Cardiac septum (tissue), 1 donor: ENCODE results near the gene PTPRK. TPM values are rescaled to one million over a fixed set of nuclear protein-coding genes. Genes with fewer than 3 reads are reported as not detected.

ENCODE experiments used
- DNase-seq: peaks from one replicate; pipeline ENCODE4 v3.0.0-alpha.2; 2020; ENCODE audit warnings: low spot score
- intact Hi-C: fragments of 100-400 bp; cut with DNase I; formaldehyde crosslinking; loops from one replicate; pipeline ENCODE4 v1.14.0; 2022
- total RNA-seq: library from RNA; stranded (reverse); fragmentation: NEBNext Ultra II Directional; extraction: Animal tissue kit (Norgen Biotek cat#: 25700); gene quantifications from one replicate; pipeline ENCODE4 v1.2.1, GENCODE V29; 2021
- donor health status: DM: no; HTN: no; CAD: no.

The PTPRK gene
- total RNA-seq, 1 donor from 2014 or later = 51.4 TPM

DNA sequence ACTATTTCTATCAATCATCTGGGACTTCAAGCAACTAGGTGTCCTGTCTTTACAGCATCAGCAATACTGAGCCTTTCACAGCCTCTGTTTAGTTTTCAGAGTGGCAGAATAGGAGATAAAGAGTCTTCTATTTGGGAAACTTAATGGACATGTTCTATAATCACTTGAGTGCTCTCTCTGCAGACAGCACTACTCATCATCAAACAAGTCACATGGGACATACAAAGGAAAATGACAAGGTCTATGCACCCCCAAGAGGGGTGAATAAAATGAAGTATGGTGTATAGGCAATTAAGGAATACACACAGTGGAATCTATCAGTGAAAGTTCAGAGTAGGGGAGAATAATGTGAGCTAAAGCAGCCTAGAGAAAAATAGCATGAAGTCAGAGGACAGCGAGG lies 381.7 kb downstream of the PTPRK start:
- no peak for DNase-seq
- intact Hi-C loops = no loop called here

GRCh38 chr6:128135325-128135724 lies 385.1 kb downstream of the PTPRK start:
- DNase-seq = no peak
- intact Hi-C loops = no loop called here

- DNase-seq = no peak
- intact Hi-C loops = no loop called here
Measured at GRCh38 chr6:128131566-128131965, 388.8 kb downstream of the PTPRK start.

DNA sequence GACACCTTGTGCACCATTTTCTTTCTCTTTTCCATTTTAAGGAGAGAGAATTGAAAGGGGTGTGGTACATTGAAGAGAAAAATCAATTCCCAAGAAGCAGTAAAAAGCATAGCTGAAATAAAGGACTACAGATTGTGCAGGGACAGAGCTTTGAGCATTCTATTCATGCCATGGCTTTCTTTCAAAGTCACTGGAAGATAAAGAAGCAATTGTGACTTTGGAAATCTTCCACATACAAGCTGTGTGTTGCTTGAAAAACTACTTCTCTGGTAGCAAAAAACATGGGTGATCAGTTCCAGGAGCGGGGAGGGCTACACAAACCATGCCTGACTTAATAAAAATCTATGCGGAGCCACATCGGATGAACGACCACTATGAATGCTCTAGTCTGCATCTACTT lies 389.4 kb downstream of the PTPRK start:
- intact Hi-C loops = no loop called here
- no peak for DNase-seq

GRCh38 chr6:128129679-128130078 lies 390.7 kb downstream of the PTPRK start:
- intact Hi-C loops = no loop called here
- no peak for DNase-seq

DNA sequence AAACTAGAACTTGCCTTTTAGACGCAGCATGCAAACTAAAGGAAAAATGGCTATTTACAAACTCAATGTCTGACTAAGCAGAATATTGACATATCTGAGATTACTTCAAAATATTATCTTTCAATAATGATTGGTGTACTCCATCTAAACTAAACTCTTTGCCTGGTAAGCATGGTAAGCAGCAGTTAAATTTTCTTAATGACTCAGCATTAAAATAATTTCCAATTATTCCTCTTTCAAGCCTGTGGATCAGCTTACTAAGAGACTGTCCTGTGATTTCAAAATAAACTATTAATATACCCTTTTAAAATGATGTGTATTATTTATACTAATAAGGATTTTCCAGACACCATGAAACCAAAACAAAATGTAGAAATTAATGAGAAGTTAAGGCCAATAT lies 392.7 kb downstream of the PTPRK start:
- no peak for DNase-seq
- intact Hi-C loops = no loop called here

- intact Hi-C loops = no loop called here
- DNase-seq = no peak
Measured at GRCh38 chr6:128124713-128125112, 395.7 kb downstream of the PTPRK start.

DNA sequence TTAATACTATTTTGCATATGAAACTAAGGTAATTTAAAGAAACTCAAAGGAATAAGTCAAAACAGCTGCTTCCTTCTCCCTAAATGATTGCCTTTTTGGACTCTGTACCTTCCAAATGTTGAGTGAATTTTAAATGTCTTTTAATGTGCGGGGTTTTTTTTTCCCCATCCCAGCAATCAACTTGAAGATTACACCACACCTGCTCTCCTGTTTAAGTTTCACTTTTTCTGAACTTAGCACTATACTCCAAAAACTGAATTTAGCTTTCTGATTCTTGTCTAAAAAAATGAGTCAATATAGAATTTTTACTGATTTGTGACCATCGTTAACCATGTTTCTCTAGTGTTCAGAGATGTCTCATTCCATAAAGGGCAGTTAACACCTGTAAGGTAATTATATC lies 398.8 kb downstream of the PTPRK start:
- intact Hi-C loops = no loop called here
- no peak for DNase-seq

DNA sequence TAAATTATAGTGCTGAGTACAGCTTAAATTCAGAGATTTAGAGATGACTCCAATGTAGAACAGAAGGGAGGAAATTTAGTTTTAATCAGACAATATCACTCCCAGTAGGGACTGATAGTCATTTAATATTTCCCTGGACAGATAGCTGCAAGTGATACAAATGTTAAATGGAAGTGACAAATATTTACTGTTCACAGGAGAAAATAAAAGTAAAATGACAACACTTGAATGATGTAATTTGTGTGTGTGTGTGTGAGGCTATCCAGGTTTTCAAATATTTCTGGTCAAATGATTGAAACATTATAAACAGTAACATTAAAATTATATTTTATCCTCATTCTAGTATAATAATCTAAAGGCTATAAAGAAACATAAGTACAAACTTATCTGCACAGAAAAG lies 399.2 kb downstream of the PTPRK start:
- DNase-seq = no peak
- intact Hi-C loops = no loop called here

DNA sequence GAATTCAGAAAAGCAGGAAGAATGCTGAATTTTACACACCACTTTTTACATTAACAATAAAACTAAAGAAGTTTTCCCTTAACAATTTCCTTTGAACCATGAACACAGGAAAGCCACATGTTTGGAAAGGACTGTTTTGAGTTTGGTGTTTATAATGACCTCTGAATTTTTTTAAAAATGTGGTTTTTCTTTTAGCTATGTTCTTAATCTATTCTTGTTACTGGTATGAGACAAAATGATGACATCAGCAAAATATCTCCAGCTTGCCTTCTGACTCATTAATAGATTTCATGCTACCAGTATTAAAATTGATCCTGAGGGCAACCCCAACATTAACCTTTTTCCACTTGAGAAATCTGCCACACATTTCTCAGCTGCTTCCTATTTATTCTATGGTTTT lies 402.0 kb downstream of the PTPRK start:
- intact Hi-C loops = no loop called here
- no peak for DNase-seq

- DNase-seq = no peak
- intact Hi-C loops = no loop called here
Measured at GRCh38 chr6:128117916-128118315, 402.5 kb downstream of the PTPRK start.

- no peak for DNase-seq
- intact Hi-C loops = no loop called here
Measured at GRCh38 chr6:128114164-128114563, 406.2 kb downstream of the PTPRK start.

- intact Hi-C loops = no loop called here
- no peak for DNase-seq
Measured at GRCh38 chr6:128112494-128112893, 407.9 kb downstream of the PTPRK start.

DNA sequence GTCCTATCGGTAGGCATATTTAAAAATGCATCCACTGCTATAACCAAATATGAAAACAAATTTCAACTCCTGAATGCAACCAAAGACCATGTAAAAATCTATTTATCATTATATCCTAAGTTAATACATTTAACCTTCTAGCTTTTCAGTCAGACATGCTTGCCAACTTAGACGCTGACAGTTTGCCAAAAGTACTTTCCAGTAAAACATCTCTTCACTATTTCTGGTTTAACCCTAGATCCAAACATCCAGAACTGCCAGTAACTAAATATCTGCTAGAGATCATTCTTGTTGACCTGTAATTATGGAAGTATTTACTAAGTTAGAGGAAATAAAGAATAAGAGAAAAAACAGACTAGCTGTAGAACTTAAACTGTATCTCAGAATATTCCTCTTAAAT lies 409.3 kb downstream of the PTPRK start:
- DNase-seq = no peak
- intact Hi-C loops = no loop called here

GRCh38 chr6:128107682-128108081 lies 412.7 kb downstream of the PTPRK start:
- DNase-seq = no peak
- intact Hi-C loops = no loop called here

GRCh38 chr6:128099571-128100197 lies 420.7 kb downstream of the PTPRK start:
- intact Hi-C loops = no loop called here
- no peak for DNase-seq

- DNase-seq = no peak
- intact Hi-C loops = no loop called here
Measured at GRCh38 chr6:128098000-128098581, 422.3 kb downstream of the PTPRK start.

DNA sequence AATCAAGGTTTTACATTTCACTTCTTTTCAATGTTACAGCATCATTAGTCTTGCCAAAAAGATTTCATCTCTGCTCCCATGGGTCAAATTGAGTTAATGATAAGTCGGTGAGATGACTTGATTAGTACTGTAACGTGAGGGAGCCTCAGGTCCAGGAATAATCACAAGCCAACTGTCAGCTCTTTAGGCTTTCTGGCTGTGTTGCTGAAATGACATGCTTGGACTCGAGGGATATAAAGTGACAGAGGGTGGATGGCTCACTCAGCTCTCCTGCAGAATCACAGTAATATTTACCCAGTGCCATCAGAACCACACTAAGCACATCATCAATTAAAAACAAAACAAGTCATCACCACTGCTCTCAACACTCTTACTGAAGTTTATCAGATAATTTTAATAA lies 423.4 kb downstream of the PTPRK start:
- no peak for DNase-seq
- intact Hi-C loops = no loop called here

DNA sequence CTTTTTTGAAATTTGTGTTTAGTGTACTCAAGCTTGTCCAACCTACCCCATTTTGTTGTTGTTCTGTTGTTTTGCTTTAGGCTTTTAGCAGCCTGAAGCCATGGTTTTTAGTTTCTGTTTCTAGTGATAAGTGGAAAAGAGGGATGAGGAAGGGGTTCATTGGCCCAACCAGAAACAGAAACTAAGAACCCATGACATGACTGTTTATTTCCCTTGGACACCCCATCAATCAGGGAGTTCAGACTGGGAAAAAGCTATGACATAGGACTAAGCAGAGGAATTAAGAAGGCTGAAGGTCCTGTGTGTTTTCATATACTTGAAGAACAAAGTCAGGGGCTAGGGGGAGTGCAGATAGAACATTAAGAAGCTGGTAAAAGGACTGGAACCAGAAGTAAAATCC lies 425.0 kb downstream of the PTPRK start:
- DNase-seq = no peak
- intact Hi-C loops = no loop called here

DNA sequence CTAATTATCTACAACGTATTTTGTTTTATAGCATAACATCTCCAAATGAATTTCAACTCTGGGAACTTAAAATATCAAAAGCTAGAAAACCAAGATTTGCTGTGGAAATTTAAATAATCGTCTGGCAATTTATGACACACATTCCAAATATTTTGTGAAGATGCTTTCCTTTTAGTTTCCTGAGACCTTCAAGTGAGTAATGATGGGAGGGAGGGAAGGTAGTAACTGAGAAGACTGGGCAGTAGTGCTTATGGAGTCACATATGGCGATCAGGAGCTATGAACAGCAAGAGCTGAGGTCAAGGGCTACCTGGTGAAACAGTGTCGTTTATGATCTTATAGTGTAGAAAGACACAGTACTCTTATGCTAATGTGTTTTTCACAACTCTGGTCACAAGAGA lies 441.4 kb downstream of the PTPRK start:
- intact Hi-C loops = no loop called here
- no peak for DNase-seq

DNA sequence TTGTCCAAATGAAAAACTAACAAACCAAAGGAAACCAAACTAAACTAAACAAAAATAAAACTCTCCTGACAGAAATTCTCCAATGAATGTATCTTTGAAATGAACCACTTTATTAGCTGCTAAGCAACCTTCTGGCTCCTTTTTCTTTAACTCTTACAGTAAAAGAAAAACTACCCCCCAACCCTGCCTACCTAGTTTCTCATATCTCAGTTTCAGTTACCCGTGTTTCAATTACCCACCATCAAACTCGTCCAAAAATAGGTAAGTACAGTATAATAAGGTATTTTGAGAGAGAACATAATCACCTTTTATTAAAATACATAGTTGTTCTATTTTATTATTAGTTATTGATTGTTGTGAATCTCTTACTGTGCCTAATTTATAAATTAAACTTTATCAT lies 442.1 kb downstream of the PTPRK start:
- DNase-seq = no peak
- intact Hi-C loops = no loop called here

GRCh38 chr6:128076843-128077242 lies 443.6 kb downstream of the PTPRK start:
- no peak for DNase-seq
- intact Hi-C loops = no loop called here
